ENCODE data around the gene KATNAL2. TPM values are rescaled to one million over a fixed set of nuclear protein-coding genes. Genes with fewer than 3 reads are reported as not detected.

KATNAL2 gene
- total RNA-seq, 1 experiment from 2014 or later, result 21.7 TPM

GRCh38 chr18:46917803-46918600 lies 600 bp downstream of the KATNAL2 start:
- Histone ChIP-seq H3K18ac (ENCODE audit: insufficient read length, low read depth, low read length) (peak overlapping the region; percentile 55), H2BK12ac (ENCODE audit: insufficient read length, low read depth, low read length) (no peak overlapping the region), H3K79me1 (ENCODE audit: insufficient read depth, low read depth, low read length, poor library complexity, severe bottlenecking) (peaks cover 3% of the 10 kb centered on the region), H4K91ac (ENCODE audit: insufficient read length, low read depth, low read length) (no peak overlapping the region), H2BK120ac (ENCODE audit: low read depth, low read length, poor library complexity, severe bottlenecking) (peak overlapping the region; percentile 80), H3K9ac (ENCODE audit: extremely low read depth, insufficient read length, low read length) (peak overlapping the region; percentile 73), H2AK5ac (ENCODE audit: insufficient read length, low read length) (no peak overlapping the region), H2BK15ac (ENCODE audit: low read depth, low read length) (no peak overlapping the region), H3K9me3 (ENCODE audit: control insufficient read depth, low read depth, low read length) (no peaks in the 10 kb centered on the region), H3K4me1 (ENCODE audit: insufficient read depth, low read length) (peaks cover 4% of the 10 kb centered on the region), H4K20me1 (ENCODE audit: control insufficient read depth, insufficient read depth, insufficient read length) (no peaks in the 10 kb centered on the region), H3K27ac (ENCODE audit: insufficient read length, low read depth, low read length) (peak overlapping the region; percentile 64), H3K23me2 (ENCODE audit: insufficient read length, low read depth, low read length, poor library complexity, severe bottlenecking) (peaks cover 11% of the 10 kb centered on the region), H4K5ac (ENCODE audit: insufficient read length, low read depth, low read length) (no peak overlapping the region), H3K56ac (ENCODE audit: insufficient read length, low read depth, low read length) (no peak overlapping the region), H3K14ac (ENCODE audit: insufficient read depth, low read length) (peak overlapping the region; percentile 62; the same call in 1 of the 2 replicates), H2BK5ac (ENCODE audit: insufficient read length, low read length) (no peak overlapping the region), H3K4me2 (ENCODE audit: insufficient read depth, insufficient read length, low read length) (peak overlapping the region; percentile 80), H3T11ph (ENCODE audit: low read length) (no peak overlapping the region), H2BK20ac (ENCODE audit: low read depth, low read length, poor library complexity, severe bottlenecking) (no peak overlapping the region), H4K8ac (replicated peaks; ENCODE audit: insufficient read length, low read depth, low read length) (no peak overlapping the region), H3K4ac (ENCODE audit: low read depth, low read length) (no peak overlapping the region; the same call in 1 of the 2 replicates), H2AFZ (ENCODE audit: low read length) (no peak overlapping the region), H3K79me2 (ENCODE audit: insufficient read depth, low read length) (peaks cover 16% of the 10 kb centered on the region; the same call in 1 of the 2 replicates), H3K23ac (ENCODE audit: insufficient read length, low read depth, low read length) (no peak overlapping the region), H3K27me3 (ENCODE audit: insufficient read depth, low read length) (no peaks in the 10 kb centered on the region)
- Mint-ChIP-seq H3K9me3 (no peaks in the 10 kb centered on the region), H3K27ac (peak overlapping the region; percentile 98 to 99 (median 98)), H3K36me3 (ENCODE audit: insufficient read depth in 1 of 3, low read depth in 3 of 3) (0 out of 7 replicates have a peak, but pooled peaks cover 0 to 2% (median 0%) of the 10 kb centered on the region in 3 experiments), H3K27me3 (ENCODE audit: low read depth) (no peaks in the 10 kb centered on the region), H3K4me1 (peaks cover 48 to 49% of the 10 kb centered on the region in 2 experiments), H3K4me3 (peak overlapping the region; percentile 74 to 90)
- WGBS (ENCODE audit: extremely low coverage, insufficient read length, low lambda C conversion rate), result no CpG with 5 or more reads among the region's 33 CpGs
- no peak for TF ChIP-seq CTCF (conservative IDR thresholded peaks at IDR 0.05)
- DNase-seq, result peak; percentile 85
